C4-2B (cell line): Measurements from ENCODE around the gene B3GLCT.

Source experiments
- ZFX ChIP-seq: fragments of 450-650 bp; IDR thresholded peaks from 2 replicates; pipeline ENCODE4 v1.6.1; 2017
- TF ChIP-seq, protein P1 (sequence below): fragments of 450-650 bp; conservative IDR thresholded peaks from 2 replicates; pipeline ENCODE4 v1.5.1; 2017; ENCODE audit warnings: mild to moderate bottlenecking

DNA sequence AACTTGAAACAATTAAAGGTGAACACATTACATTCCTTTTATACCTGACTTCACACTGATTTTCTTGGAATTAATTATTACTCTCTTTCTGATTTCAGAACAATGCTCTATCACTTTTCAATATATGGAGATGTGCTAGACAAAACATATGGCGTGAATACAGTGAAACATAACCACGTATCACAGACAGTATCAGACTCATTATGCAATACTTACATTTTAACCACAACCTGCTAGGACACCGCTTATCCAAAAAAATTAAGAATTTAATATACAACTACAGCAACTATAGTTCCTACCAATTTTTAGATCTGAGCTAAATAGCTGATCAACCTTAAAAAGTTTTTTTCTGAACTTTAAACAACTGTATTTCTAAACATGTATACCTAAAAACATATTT, 47.9 kb upstream of the B3GLCT start:
- TF ChIP-seq, protein P1, sequence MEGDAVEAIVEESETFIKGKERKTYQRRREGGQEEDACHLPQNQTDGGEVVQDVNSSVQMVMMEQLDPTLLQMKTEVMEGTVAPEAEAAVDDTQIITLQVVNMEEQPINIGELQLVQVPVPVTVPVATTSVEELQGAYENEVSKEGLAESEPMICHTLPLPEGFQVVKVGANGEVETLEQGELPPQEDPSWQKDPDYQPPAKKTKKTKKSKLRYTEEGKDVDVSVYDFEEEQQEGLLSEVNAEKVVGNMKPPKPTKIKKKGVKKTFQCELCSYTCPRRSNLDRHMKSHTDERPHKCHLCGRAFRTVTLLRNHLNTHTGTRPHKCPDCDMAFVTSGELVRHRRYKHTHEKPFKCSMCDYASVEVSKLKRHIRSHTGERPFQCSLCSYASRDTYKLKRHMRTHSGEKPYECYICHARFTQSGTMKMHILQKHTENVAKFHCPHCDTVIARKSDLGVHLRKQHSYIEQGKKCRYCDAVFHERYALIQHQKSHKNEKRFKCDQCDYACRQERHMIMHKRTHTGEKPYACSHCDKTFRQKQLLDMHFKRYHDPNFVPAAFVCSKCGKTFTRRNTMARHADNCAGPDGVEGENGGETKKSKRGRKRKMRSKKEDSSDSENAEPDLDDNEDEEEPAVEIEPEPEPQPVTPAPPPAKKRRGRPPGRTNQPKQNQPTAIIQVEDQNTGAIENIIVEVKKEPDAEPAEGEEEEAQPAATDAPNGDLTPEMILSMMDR, result no peak
- no peak for TF ChIP-seq ZFX
